SK-N-SH (cell line): ENCODE results near the gene CCDC188.

Experiments used
- CTCF ChIP-seq: fragments of 200-600 bp; sonication (generic); IDR thresholded peaks from 2 replicates; pipeline ENCODE4 v1.6.1; 2017; ENCODE audit warnings: antibody characterized with exemption, mild to moderate bottlenecking, moderate library complexity
- EP300 ChIP-seq, 2 experiments: IDR thresholded peaks; 2 replicates each; pipeline versions ENCODE4 v1.4.0 to v1.6.1; 2012; ENCODE audit warnings: borderline replicate concordance in 1 of 2, low read depth in 1 of 2, low read length in 1 of 2
- FOXJ3 ChIP-seq: sonication (generic); formaldehyde crosslinking; IDR thresholded peaks from 2 replicates; pipeline ENCODE4 v1.5.1; 2020; ENCODE audit warnings: mild to moderate bottlenecking, missing genetic modification reagents
- GABPA ChIP-seq: IDR thresholded peaks from 2 replicates; pipeline ENCODE4 v1.4.0; 2012; ENCODE audit warnings: low read depth, mild to moderate bottlenecking
- MAX ChIP-seq: IDR thresholded peaks from 2 replicates; pipeline ENCODE4 v1.4.0; 2012; ENCODE audit warnings: low read depth
- MXI1 ChIP-seq: IDR thresholded peaks from 2 replicates; pipeline ENCODE4 v1.6.1; 2012; ENCODE audit warnings: mild to moderate bottlenecking, low read depth, low read length, improper control_type of control experiment
- NFIC ChIP-seq: IDR thresholded peaks from 2 replicates; pipeline ENCODE4 v1.4.0; 2012; ENCODE audit warnings: borderline replicate concordance
- PBX3 ChIP-seq: IDR thresholded peaks from 2 replicates; pipeline ENCODE4; 2012
- POLR2AphosphoS5 ChIP-seq: IDR thresholded peaks from 2 replicates; pipeline ENCODE4 v1.6.1; 2012; ENCODE audit warnings: low read depth, low read length
- RAD21 ChIP-seq: IDR thresholded peaks from 2 replicates; pipeline ENCODE4 v1.6.1; 2012; ENCODE audit warnings: mild to moderate bottlenecking, low read length
- SIN3A ChIP-seq: IDR thresholded peaks from 2 replicates; pipeline ENCODE4 v1.6.1; 2012; ENCODE audit warnings: low read depth, mild to moderate bottlenecking, low read length, moderate library complexity, borderline replicate concordance
- TAF1 ChIP-seq: IDR thresholded peaks from 2 replicates; pipeline ENCODE4 v1.6.1; 2012; ENCODE audit warnings: low read depth, mild to moderate bottlenecking, low read length, moderate library complexity, borderline replicate concordance
- USF1 ChIP-seq: IDR thresholded peaks from 2 replicates; pipeline ENCODE4 v1.4.0; 2012; ENCODE audit warnings: low read depth, borderline replicate concordance

GRCh38 chr22:20171288-20172140 is 20.7 kb upstream of the CCDC188 start:
- TF ChIP-seq CTCF (no peak), PBX3 (no peak), MXI1 (no peak), POLR2AphosphoS5 (no peak), FOXJ3 (no peak), EP300 (IDR thresholded peaks at IDR 0.05; ENCODE audit: borderline replicate concordance in 1 of 2, low read depth in 1 of 2, low read length in 1 of 2) (no peak), TAF1 (no peak), USF1 (no peak), SIN3A (no peak), RAD21 (no peak), GABPA (no peak), NFIC (no peak), MAX (no peak)
